GM18909 (cell line): Measurements from ENCODE around the gene MAGI2.
A peak's percentile ranks its signal among the peaks of the same experiment; 100 is the strongest.

Experiments used
- ATAC-seq: cut with Tn5 transposase; IDR thresholded peaks from one replicate; pipeline ENCODE4 v1.9.1; 2021; ENCODE audit warnings: mild to moderate bottlenecking; ENCODE audit not compliant: unreplicated experiment, poor library complexity

Gene MAGI2

DNA sequence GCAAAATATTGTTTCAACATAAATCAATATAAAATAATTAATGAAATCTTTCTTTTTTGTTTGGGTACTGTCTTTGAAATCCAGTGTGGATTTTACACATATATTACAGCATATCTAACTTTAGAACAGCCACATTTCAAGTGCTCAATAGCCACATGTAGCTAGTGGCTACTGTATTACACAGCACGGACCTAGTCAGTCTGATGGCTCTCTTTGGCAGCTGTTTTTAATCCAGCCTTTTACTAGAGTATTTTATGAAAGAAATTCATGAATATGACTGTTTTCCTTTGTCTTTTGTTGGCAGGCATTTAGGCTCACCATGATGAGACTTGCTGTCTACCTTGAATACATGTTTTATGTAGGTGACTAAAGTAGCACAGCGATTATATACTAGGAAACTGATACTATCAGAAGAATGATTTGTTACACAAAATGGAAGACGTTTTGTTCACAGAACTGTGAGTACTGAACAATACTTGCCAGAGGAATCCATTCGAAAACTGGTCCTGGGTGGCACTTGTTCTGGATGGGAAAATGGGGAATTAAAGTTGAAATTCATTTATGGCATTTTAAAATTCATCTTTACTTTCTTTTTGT is 1268.2 kb downstream of the MAGI2 start:
- ATAC-seq, result no peak

DNA sequence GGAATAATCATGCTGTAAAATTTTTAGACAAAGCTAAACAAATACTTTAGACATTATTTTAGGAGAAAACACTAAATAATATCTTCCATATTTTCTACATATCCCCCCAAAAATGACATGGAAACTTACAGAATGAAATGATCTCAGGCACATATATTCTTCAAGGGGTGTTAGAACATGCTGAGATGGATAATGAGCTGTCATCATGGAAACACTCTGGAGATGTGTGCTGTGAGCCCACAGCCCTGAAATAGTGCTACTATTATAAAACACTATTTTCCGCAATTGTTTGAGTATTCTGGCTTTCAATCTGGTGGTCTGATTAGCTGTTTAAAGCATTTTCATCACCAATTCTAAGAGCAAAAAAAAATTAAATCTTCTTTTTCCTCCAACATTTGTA is 1269.2 kb downstream of the MAGI2 start:
- ATAC-seq, result no peak

DNA sequence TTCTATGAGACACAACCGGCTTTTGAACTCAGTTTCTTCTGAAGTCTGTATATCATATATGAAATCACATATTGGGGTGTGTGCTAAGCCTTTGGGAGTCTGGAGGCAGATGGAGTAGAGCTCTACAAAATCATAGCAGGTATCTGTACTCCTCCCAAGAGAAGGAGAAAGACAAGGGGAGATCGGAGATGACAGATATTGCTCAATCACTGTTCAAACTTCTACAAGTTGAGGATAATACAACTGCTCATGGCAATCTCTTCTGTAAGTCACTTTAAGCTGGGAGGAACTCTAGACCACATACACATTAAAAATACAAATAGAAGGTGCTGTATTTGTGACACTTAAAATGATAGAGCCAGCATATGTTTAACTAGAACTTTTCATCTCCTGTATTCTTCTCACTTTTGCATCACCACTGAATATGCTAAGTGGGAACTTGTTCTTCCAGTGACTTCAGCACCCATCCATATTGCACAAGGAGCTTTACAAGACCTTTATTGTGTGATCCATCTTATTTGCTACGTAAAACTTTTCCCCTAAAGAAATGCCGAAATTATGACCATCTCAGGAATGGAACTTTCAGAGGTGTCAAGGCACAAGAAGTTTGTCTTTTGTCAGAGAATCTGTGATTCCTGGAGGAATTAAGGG is 1273.5 kb downstream of the MAGI2 start:
- no peak for ATAC-seq

DNA sequence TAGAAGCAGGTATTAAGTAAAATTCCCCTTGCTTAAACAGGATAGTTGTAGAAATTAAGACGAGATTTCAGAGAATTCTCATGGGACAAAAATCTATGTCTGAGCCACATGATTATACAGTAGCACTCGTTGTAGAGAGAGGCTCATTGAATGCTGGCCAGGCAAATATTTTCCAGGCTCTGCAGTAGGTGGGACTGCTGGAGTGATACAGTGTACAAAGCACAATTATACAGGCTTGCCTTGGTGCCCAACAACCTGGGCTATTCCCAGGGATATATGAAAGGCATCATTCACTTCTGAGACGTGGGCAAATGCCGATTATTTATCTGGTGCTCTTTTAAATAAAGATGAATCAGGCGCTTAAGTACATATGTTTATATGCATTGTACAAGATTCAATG is 1274.3 kb downstream of the MAGI2 start:
- ATAC-seq, result no peak

DNA sequence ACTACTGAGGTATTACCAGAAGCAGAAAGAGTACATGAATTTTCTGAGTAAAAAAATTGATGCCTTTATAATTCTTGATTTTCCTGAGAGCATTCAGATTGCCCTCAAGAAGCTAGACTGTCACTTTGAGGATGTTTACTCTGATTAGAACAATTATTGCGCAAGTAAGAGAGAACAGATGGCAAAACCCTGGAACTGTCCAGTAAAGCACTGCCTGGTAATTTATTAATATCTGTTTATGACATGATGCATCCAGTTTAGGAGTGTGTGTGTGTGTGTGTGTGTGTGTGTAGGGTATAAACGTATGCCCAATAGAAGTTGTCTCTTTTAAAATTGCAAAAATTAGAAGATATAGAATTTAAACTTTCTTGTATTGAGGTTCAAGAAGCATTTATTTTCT is 1275.1 kb downstream of the MAGI2 start:
- no peak for ATAC-seq

DNA sequence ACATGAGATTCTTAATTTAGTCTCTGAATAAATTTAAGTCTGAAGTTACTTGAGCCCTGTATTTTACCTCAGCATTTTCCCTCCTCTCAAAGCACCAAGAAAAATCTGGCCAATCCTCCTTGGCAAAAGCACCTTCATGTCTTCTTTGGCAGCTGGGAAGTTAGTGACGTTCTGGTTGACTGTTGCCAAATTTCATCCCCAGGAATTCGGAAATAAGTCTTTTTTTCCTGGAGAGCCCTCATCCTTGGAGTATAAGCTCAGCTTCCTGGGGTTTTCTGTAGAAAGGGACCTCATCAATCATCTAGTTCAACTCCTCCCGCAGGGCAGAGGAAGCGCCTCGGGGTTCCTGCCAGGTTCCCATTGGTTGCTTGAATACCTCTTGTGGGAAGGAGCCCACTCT is 1277.3 kb downstream of the MAGI2 start:
- ATAC-seq, result no peak

DNA sequence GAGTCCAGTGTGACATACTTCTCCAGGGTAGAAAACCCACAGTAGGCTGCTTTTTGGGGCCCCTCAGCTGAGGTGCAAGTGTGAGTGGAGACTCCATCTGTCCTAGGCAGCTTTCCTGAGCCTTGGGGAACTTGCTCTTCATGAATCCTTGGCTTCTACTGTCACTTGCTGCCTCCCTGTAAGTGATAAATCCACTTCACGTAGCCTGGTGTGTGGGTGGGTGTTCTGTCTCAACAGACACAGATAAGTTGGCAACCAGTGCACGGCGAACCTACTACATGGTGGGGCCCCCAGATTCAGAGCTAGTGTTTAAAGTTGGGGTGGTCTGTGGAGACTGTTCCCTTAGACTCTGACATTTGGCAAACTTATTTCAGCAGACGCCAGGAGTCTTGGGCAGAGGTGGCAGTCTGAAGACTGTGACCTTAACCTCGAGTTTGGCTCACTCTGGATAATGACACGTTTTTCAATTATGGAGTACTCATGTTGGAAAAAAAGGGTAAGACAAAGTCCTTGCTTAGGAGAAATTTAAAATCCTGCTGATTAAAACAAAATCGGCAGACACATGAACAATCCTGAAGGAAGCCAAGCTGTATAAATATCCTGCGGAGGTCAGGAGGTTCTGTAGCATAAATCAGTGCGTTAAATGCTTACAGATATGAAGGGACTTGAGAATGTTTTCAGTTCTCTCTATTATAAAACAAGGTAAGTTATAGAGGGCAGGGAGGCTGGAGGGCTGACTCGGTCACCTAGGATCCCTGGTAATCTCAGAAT is 1278.0 kb downstream of the MAGI2 start:
- no peak for ATAC-seq

DNA sequence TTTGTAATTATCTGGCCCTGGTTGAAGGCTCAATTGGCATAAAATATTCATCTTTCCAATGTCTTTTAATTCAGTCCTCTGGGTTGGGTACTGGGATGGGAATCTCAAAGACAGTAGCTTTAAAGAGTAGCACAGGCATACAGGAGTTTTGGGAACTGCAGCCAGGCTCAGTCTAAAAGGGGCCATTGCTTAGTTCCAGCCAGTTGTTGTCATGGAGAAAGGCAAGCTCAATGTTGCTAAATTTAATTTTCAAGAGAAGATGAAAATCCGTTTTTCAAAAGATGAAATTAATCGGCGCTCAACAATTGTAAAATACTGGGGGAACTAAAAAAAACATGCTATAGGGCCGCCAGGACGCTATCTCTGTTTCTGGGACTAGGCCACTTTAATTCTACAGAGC is 1279.8 kb downstream of the MAGI2 start:
- no peak for ATAC-seq

DNA sequence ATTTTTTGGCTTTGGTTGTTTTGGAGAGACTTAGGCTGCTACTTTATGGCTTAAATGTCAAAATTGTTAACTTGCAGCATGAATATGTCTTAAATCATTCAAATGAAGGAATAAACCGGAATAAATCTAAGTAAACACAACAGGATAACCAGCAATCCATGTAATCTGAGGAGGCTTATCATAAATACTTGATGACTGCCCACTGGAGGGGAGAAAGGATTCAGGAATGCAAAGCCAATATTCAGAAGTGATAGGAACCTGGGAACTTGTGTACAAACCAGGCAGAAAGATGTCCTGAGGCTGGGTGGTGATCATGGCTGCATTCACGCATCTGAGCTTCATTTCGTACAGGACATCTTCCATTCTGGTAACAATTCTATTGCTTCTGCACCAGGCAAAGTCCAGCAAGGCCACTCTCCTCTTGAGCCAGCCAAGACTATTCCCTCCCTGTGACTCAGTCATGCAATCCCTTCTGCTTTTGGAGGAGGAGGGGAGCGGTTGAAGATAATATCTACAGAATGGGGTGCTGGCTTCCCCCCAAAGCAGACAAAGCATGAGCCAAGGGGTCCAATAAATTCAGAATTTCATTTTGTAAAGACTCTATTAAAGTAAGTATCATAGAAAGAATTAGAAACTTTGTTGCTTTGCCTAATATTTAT is 1280.4 kb downstream of the MAGI2 start:
- no peak for ATAC-seq

DNA sequence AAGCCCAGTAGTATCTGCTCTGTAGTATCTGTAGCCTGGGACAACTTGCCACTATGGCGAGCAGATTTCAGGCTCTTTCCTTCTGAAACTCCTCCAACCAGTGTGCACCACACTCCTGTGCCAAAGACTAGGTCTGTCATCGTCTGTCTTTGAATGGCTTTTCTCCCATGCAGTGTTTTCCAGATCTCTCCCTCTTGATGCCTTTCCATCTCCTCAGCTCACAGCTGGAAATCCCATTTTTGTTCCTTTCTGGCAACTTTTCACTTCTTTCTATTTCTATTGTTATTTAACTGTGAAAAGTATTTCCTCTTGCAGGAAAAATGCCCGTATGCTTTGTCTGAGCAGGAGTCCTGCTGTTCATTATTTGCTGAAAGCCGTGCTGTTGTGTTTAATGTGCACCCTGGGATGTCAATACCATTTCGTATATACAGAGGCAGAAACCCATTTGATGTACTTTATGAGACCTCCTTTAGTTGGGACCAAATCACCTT is 1281.2 kb downstream of the MAGI2 start:
- ATAC-seq, result no peak

DNA sequence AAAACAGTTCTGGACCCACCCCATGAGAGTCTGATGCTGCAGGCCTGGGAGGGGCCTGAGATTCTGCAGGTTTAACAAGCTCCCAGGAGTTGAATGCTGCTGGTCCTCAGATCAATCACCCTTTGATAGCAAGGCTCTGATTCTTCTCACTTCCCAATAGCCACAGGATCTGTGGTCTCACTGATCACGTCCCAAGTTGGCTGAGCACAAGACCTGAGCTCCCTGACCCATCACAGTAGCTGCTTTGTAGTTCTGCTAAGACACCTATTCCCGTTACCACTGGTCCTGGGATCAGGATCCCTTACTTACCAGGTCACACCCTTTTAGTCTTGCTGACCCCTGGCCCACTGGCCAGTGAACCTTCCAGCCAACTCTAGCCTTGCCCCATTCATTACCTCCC is 1282.1 kb downstream of the MAGI2 start:
- no peak for ATAC-seq

DNA sequence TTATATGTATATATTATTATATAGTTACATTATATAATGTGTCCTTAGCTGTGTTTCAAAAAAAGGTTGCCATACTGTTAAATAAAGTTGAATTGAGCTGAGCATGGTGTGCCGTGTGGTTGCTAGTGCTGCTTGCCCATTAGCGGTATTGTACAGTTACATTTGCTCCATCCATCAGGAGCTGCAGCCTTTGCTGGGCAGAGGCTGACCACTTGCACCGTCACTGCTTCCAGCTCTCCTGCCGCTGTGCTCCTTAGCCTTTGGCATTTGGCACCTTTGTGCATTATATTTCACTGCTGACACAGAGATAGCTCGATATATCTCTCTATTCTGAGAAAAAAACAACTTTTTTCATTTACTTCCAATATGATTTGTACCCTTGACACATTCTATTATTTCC is 1282.7 kb downstream of the MAGI2 start:
- ATAC-seq, result no peak

DNA sequence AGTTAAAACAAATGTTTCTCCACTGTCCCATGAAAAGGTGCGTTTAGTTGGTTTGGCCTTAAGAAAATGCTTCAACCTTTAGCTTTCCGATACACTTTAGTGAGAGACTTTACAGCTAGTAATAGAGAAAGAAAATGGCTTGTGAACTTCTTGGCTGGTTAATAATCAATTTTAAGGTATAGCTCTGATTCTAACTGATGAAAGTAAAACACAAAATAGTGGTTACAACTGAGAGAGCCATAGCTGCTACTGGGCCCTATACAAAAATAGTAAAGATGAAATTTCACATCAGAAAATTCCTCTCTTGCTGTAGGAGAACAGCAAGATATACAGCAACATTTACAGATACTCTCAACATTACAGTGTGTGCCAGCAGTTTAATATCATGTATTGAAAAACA is 1283.5 kb downstream of the MAGI2 start:
- ATAC-seq, result peak; percentile 77

DNA sequence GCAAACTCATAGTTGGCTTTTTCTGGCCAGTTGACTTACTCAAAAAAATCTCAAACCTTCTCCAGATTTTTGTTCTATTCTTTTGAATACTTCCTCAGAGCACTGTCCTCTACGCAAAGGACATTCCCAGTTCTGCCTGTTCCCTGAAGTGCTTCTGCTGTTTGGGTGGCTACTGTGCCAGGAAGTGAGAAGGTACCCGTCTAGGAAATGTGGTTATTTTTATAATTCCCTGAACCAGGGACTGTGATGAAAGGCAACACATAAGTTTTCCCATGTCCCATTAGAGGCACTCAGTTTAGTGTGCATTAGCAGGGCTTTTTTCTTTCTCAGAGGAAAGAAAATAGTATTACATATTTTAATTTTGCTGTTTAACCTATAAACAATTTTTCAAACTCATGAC is 1284.6 kb downstream of the MAGI2 start:
- ATAC-seq, result no peak

DNA sequence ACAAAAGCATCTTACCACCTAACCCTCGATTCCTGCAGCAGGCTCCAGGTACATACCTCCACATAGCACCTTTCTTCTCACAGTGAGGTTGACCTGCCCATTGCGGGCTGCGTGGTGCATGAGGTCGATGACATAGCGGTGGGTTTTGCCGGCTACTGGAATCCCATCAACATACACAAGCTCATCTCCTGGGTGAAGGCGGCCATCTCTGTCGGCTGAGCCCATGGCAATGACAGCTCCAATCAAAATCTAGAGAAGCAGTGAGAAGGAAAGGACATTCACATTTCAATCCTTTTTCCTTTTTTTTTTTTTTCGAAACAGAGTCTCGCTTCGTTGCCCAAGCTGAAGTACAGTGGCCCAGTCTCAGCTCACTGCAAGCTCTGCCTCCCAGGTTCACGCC is 1285.6 kb downstream of the MAGI2 start:
- no peak for ATAC-seq

DNA sequence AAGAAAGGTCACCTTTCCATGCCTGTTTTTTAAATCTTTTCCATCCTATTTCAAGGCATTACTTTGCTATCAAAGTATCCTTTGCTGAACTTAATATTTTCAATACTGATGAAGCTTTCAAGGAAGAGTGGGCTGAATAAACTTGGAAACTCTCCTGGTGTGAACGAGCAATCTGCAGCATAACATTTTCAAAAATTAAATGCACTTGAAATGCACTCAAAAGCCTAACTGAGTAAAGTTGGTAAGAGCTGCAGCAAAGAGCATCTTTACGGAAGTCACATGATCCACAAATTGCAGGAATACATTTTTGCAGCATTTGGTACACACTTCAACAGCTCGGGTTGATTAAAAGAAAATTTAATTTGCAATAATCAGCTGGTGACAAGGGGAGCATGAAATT is 1287.6 kb downstream of the MAGI2 start:
- ATAC-seq, result no peak

DNA sequence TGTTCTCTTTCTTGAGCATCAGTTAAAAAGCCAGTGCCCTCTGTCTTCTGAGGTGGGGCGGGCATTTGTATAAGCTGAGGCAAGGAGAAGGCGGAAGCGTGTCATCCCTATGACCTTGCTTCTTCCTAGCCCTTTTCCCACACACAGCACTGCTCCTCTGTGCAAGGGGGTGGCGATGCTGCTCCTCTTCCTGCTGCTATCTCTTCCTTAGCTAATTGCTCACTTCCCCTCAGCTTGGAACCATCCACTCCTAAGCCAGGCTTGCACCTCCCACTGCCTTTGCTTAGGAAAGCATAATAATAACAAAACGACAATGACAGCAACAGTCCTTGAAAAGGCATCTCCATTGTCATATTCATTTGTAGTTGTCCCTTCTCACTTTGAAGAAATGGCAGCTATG is 1288.0 kb downstream of the MAGI2 start:
- no peak for ATAC-seq

DNA sequence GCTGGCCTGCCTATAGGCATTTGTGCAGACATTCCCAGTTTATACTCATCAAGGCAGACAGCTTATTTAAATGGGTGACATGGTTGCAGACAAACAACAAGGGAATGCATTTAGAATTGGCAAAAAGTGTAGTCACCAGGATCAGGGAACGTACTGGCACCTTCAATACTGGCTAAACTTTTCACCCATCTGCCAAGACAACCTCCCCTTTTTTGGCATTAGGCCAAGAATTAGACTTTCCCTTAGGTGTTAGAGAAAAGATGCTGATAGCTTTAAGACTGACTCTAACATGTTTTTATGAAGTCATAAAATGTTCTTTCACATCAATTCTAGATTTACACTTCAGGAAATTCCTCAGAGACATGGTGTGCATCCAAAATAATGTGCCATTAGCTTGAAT is 1289.0 kb downstream of the MAGI2 start:
- ATAC-seq, result no peak

DNA sequence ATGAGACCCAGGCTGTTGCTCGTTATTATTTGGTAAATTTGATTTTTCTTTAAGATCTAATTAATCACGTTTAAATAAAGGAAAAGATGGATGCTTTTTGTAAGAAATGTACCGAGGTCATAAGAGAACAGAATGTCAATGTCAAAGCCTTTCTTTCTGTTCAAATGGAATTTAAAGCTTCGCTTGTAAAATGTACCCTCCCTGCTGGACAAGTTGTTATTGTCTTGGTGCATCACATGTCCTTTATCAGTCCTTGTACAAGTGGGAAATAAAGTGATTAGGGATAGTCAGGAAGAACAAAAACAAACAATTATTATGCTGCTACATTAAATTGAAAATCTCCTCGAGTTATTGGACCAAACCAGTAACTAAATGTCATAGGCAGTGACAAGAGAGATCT is 1291.7 kb downstream of the MAGI2 start:
- ATAC-seq, result no peak

DNA sequence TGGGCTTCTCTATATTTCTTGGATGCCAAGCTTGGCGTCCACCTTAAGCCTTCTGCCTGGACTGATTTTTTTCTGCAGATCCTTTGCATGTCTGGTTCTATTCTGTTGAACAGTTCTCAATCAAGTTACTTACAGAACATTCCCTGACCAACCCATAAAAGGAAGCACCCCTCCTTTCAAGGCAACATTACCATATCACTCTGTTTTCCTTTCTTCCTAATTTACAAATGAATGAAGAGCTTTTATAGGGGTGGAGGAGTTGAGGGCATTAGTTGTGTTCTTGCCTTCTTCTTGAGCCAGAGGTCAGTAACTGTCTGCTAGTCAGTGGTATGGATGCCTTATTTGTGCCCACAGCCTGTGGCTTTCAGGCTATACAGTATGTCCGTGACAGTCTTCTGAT is 1293.9 kb downstream of the MAGI2 start:
- no peak for ATAC-seq

DNA sequence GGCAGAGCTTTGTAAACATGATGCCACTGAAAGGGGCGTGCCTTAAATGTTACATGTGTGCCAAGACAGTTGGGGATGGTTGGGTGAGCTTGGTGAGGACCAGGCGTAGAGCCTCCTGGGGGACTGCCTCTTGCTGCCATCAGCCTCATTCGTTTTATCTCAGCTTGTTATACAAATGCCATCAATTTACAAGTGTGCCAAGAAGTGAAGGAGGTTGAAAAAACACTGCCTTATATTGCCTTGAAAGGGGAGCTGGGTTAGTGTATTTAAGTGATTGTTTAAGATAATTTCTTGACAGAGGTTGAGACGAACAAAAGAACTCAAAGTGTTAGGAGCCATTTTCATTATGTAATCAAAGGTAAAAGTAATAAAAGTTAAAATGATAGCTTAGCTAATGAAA is 1300.2 kb downstream of the MAGI2 start:
- no peak for ATAC-seq
